ENCODE measurements around the gene E4F1. TPM values are rescaled to one million over a fixed set of nuclear protein-coding genes. Genes with fewer than 3 reads are reported as not detected.
A peak's percentile ranks its signal among the peaks of the same experiment; 100 is the strongest.

The E4F1 gene
- total and polyA plus RNA-seq, 9 of the 15 experiments (the other 6 are each of a cell fraction or from before 2014, with no cell fraction given) = 0.48 to 94.9 (median 20.4) TPM

DNA sequence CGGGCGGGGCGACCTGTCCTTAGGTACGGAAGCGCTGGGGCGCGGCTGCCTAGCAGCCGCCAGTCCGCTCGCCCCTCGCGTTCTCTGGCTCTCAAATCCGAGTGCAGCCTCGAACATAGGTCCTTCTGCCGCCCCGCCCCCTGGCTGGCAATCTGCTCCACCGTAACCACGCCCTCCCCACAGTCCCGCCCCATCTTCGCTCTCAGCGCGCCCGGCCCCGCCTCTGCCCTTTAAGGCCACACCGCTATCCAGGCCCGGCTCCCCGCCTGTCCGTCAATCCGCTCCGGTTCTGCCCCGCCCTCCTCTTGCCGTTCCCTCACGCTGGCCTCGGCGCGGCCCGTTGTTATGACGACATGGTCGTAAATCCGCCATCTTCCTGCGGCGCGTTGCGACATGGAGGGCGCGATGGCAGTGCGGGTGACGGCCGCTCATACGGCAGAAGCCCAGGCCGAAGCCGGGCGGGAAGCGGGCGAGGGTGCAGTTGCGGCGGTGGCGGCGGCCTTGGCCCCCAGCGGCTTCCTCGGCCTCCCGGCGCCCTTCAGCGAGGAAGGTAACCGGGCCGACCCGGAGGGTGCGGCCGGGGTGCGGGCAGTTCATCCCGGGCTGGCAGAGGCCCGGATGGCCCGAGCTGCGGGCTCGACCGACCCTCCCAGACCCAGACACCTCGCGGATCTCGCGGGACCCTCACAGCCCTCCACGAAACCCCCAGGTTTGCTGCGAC is at the start of gene E4F1 (continued):
- TF ChIP-seq, protein P1, sequence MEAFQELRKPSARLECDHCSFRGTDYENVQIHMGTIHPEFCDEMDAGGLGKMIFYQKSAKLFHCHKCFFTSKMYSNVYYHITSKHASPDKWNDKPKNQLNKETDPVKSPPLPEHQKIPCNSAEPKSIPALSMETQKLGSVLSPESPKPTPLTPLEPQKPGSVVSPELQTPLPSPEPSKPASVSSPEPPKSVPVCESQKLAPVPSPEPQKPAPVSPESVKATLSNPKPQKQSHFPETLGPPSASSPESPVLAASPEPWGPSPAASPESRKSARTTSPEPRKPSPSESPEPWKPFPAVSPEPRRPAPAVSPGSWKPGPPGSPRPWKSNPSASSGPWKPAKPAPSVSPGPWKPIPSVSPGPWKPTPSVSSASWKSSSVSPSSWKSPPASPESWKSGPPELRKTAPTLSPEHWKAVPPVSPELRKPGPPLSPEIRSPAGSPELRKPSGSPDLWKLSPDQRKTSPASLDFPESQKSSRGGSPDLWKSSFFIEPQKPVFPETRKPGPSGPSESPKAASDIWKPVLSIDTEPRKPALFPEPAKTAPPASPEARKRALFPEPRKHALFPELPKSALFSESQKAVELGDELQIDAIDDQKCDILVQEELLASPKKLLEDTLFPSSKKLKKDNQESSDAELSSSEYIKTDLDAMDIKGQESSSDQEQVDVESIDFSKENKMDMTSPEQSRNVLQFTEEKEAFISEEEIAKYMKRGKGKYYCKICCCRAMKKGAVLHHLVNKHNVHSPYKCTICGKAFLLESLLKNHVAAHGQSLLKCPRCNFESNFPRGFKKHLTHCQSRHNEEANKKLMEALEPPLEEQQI (IDR thresholded peaks at IDR 0.05) = no peak
- TF ChIP-seq TBP (optimal IDR thresholded peaks at IDR 0.05; ENCODE audit: low read depth, low read length) (peak; percentile 81), TAF7 (tag; IDR thresholded peaks at IDR 0.05) (0 out of 2 replicates have a peak, but pooled peaks have one; percentile 9), ZNF644 (tag; IDR thresholded peaks at IDR 0.05; ENCODE audit: low read depth) (no peak), ZBTB8A (IDR thresholded peaks at IDR 0.05; ENCODE audit: partially characterized antibody) (no peak), LEF1 (IDR thresholded peaks at IDR 0.05) (no peak), WHSC1 (IDR thresholded peaks at IDR 0.05; ENCODE audit: low read length) (no peak), TCFL5 (CRISPR knock-in tag; conservative IDR thresholded peaks at IDR 0.05) (no peak), ZNF561 (CRISPR knock-in tag; conservative IDR thresholded peaks at IDR 0.05) (no peak), BACH1 (tag; IDR thresholded peaks at IDR 0.05) (no peak)
- TF ChIP-seq, protein P2, sequence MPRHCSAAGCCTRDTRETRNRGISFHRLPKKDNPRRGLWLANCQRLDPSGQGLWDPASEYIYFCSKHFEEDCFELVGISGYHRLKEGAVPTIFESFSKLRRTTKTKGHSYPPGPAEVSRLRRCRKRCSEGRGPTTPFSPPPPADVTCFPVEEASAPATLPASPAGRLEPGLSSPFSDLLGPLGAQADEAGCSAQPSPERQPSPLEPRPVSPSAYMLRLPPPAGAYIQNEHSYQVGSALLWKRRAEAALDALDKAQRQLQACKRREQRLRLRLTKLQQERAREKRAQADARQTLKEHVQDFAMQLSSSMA (CRISPR knock-in tag; IDR thresholded peaks at IDR 0.05) = no peak; the same call in 1 of the 2 replicates
- TF ChIP-seq, protein P3, sequence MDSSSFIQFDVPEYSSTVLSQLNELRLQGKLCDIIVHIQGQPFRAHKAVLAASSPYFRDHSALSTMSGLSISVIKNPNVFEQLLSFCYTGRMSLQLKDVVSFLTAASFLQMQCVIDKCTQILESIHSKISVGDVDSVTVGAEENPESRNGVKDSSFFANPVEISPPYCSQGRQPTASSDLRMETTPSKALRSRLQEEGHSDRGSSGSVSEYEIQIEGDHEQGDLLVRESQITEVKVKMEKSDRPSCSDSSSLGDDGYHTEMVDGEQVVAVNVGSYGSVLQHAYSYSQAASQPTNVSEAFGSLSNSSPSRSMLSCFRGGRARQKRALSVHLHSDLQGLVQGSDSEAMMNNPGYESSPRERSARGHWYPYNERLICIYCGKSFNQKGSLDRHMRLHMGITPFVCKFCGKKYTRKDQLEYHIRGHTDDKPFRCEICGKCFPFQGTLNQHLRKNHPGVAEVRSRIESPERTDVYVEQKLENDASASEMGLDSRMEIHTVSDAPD (CRISPR knock-in tag; IDR thresholded peaks at IDR 0.05) = no peak
- TF ChIP-seq, protein P4, sequence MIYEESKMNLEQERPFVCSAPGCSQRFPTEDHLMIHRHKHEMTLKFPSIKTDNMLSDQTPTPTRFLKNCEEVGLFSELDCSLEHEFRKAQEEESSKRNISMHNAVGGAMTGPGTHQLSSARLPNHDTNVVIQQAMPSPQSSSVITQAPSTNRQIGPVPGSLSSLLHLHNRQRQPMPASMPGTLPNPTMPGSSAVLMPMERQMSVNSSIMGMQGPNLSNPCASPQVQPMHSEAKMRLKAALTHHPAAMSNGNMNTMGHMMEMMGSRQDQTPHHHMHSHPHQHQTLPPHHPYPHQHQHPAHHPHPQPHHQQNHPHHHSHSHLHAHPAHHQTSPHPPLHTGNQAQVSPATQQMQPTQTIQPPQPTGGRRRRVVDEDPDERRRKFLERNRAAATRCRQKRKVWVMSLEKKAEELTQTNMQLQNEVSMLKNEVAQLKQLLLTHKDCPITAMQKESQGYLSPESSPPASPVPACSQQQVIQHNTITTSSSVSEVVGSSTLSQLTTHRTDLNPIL (CRISPR knock-in tag; IDR thresholded peaks at IDR 0.05) = no peak

Measured in K562 (cell line).